A172 (cell line): ENCODE data around the gene IPP. TPM values are rescaled to one million over a fixed set of nuclear protein-coding genes. Genes with fewer than 3 reads are reported as not detected.

Experiments
- total RNA-seq: library from RNA; depleted of rRNA; stranded (reverse); fragments of >200 nt; shearing (Covaris generic); gene quantifications from 2 replicates; pipeline ENCODE4 v1.2.3, GENCODE V29; 2014; rRNA removed

IPP gene
- total RNA-seq, 1 experiment from 2014 or later = 9.7 TPM

Other genes starting within 250 kb of the IPP start
- 1,113 and 1,123 TPM in 2 replicates for gene PRDX1, start 228.8 kb downstream of the IPP start, total RNA-seq
- gene AKR1A1, start 199.8 kb downstream of the IPP start, total RNA-seq = 86.0 and 99.4 TPM in 2 replicates
- gene NASP, start 166.6 kb downstream of the IPP start, total RNA-seq = 135 and 136 TPM in 2 replicates
- 0.26 and 0.38 TPM in 2 replicates for gene CCDC17, start 126.6 kb downstream of the IPP start, total RNA-seq
- gene GPBP1L1, start 64.1 kb downstream of the IPP start, total RNA-seq = 64.5 and 103 TPM in 2 replicates
- gene TMEM69, start 62.5 kb downstream of the IPP start, total RNA-seq = 41.8 and 44.8 TPM in 2 replicates
- gene MAST2, start 53.0 kb upstream of the IPP start, total RNA-seq = 18.4 and 19.5 TPM in 2 replicates